ENCODE data around the gene METRN. TPM values are rescaled to one million over a fixed set of nuclear protein-coding genes. Genes with fewer than 3 reads are reported as not detected.

The METRN gene
- total RNA-seq, 1 donor from 2014 or later, result 30.4 TPM

- peaks cover 15% of the 10 kb centered on the region for H3K4me1 ChIP-seq
- H3K36me3 ChIP-seq, result peaks cover 40% of the 10 kb centered on the region
- ATAC-seq (no peak), DNase-seq (no peak)
- H3K27ac ChIP-seq, result no peak overlapping the region
- H3K27me3 ChIP-seq, result no peaks in the 10 kb centered on the region
- no peak overlapping the region for H3K4me3 ChIP-seq
- no peaks in the 10 kb centered on the region for H3K9me3 ChIP-seq
- intact Hi-C loops (cut with DNase I), result no loop called here
- no peak for TF ChIP-seq CTCF (IDR thresholded peaks at IDR 0.05)
These were observed 42.1 kb upstream of the METRN start for GRCh38 chr16:672851-673250.

GRCh38 chr16:673399-673991 lies 41.4 kb upstream of the METRN start:
- Histone ChIP-seq H3K27ac (no peak overlapping the region), H3K9me3 (no peaks in the 10 kb centered on the region), H3K27me3 (no peaks in the 10 kb centered on the region), H3K4me3 (no peak overlapping the region), H3K36me3 (peaks cover 40% of the 10 kb centered on the region), H3K4me1 (peaks cover 15% of the 10 kb centered on the region)
- DNase-seq (no peak), ATAC-seq (no peak)
- intact Hi-C loops (cut with DNase I), result no loop called here
- no peak for TF ChIP-seq CTCF (IDR thresholded peaks at IDR 0.05)

- no peak overlapping the region for H3K4me3 ChIP-seq
- intact Hi-C loops (cut with DNase I), result no loop called here
- no peak for TF ChIP-seq CTCF (IDR thresholded peaks at IDR 0.05)
- DNase-seq (no peak), ATAC-seq (no peak)
- no peaks in the 10 kb centered on the region for H3K27me3 ChIP-seq
- no peak overlapping the region for H3K27ac ChIP-seq
- peaks cover 40% of the 10 kb centered on the region for H3K36me3 ChIP-seq
- no peaks in the 10 kb centered on the region for H3K9me3 ChIP-seq
- peaks cover 10% of the 10 kb centered on the region for H3K4me1 ChIP-seq
These were observed 40.6 kb upstream of the METRN start for GRCh38 chr16:674214-674881.

GRCh38 chr16:674968-675883 lies 39.7 kb upstream of the METRN start, which contains the start of gene RHBDL1:
TSS of gene RHBDL1 (plus strand) at chr16:675671. CDS start at chr16:675791, 120 bp downstream.
- H3K27me3 ChIP-seq, result no peaks in the 10 kb centered on the region
- H3K27ac ChIP-seq, result no peak within 1 kb of the TSS
- H3K36me3 ChIP-seq, result peaks cover 34% of the 10 kb centered on the region
- DNase-seq (no peak), ATAC-seq (no peak)
- H3K4me3 ChIP-seq, result peak within 1 kb of the TSS; percentile 28
- peaks cover 10% of the 10 kb centered on the region for H3K4me1 ChIP-seq
- TF ChIP-seq CTCF (IDR thresholded peaks at IDR 0.05), result no peak
- no peaks in the 10 kb centered on the region for H3K9me3 ChIP-seq
- intact Hi-C loops (cut with DNase I), result no loop called here

- DNase-seq (no peak), ATAC-seq (no peak)
- no peaks in the 10 kb centered on the region for H3K9me3 ChIP-seq
- H3K27me3 ChIP-seq, result no peaks in the 10 kb centered on the region
- no peak for TF ChIP-seq CTCF (IDR thresholded peaks at IDR 0.05)
- peaks cover 13% of the 10 kb centered on the region for H3K4me1 ChIP-seq
- H3K36me3 ChIP-seq, result peaks cover 26% of the 10 kb centered on the region
- intact Hi-C loops (cut with DNase I), result no loop called here
- H3K27ac ChIP-seq, result no peak overlapping the region
- peak overlapping the region; percentile 28 for H3K4me3 ChIP-seq
These were observed 38.9 kb upstream of the METRN start for GRCh38 chr16:675884-676564.

Data from upper lobe of right lung (tissue), 1 donor.